Dedifferentiated amniotic fluid mesenchymal stem cell (primary cell): ENCODE measurements around the gene SRSF6.
A peak's percentile ranks its signal among the peaks of the same experiment; 100 is the strongest.
"Not testable (repeated sequence)": the region's sequence is repeated elsewhere in the genome, so short reads cannot be mapped to it uniquely, and the experiment has no call there.

Source experiments
- DNase-seq: peaks from one replicate; pipeline ENCODE4 v3.0.0-alpha.2; 2016; ENCODE audit errors: extremely low spot score

SRSF6 gene

GRCh38 chr20:43473381-43473704 lies 15.6 kb downstream of the SRSF6 start:
- DNase-seq: no peak

GRCh38 chr20:43477193-43477592 lies 19.5 kb downstream of the SRSF6 start:
- no peak for DNase-seq

GRCh38 chr20:43477619-43478018 lies 19.9 kb downstream of the SRSF6 start:
- no peak for DNase-seq

- DNase-seq: no peak
Measured at GRCh38 chr20:43490038-43490437, 32.3 kb downstream of the SRSF6 start.

GRCh38 chr20:43492101-43492500 lies 34.4 kb downstream of the SRSF6 start:
- peak; percentile 19 for DNase-seq

- no peak for DNase-seq
Measured at GRCh38 chr20:43495388-43495787, 37.7 kb downstream of the SRSF6 start.

GRCh38 chr20:43502021-43502420 lies 44.3 kb downstream of the SRSF6 start:
- DNase-seq: not testable (repeated sequence)

- no peak for DNase-seq
Measured at GRCh38 chr20:43506238-43506637, 48.5 kb downstream of the SRSF6 start.

GRCh38 chr20:43507150-43508080 lies 49.7 kb downstream of the SRSF6 start, which contains the start of gene L3MBTL1:
L3MBTL1 (plus strand) TSS chr20:43507697; CDS start chr20:43513504, 5,807 bp downstream.
- no peak for DNase-seq

- no peak for DNase-seq
Measured at GRCh38 chr20:43508106-43508505, 50.4 kb downstream of the SRSF6 start.

GRCh38 chr20:43508604-43509040 lies 50.9 kb downstream of the SRSF6 start:
- DNase-seq: no peak

- no peak for DNase-seq
Measured at GRCh38 chr20:43511879-43512278, 54.2 kb downstream of the SRSF6 start.

- no peak for DNase-seq
Measured at GRCh38 chr20:43513372-43513930, 55.8 kb downstream of the SRSF6 start.
